HG03558 (cell line): ENCODE data around the gene ZNF169.
"Not testable (repeated sequence)": the region's sequence is repeated elsewhere in the genome, so short reads cannot be mapped to it uniquely, and the experiment has no call there.

ENCODE experiments used
- ATAC-seq: cut with Tn5 transposase; IDR thresholded peaks from one replicate; pipeline ENCODE4 v1.9.1; 2021; ENCODE audit warnings: moderate number of reproducible peaks; ENCODE audit not compliant: unreplicated experiment; ENCODE audit errors: extremely low read depth

Gene ZNF169

DNA sequence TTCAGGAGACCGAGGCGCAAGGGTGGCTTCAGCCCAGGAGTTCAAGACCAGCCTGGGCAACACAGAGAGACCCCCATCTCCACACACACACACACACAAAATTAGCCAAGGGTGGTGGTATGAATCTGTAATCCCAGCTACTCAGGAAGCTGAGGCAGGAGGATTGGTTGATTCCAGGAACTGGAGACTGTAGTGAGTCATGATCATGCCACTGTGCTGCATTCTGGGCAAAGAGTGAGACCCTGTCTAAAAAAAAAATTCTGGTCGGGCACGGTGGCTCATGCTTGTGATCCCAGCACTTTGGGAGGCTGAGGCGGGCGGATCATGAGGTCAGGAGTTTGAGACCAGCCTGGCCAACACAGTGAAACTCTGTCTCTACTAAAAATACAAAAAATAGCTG lies 80.6 kb downstream of the ZNF169 start:
- not testable (repeated sequence) for ATAC-seq

DNA sequence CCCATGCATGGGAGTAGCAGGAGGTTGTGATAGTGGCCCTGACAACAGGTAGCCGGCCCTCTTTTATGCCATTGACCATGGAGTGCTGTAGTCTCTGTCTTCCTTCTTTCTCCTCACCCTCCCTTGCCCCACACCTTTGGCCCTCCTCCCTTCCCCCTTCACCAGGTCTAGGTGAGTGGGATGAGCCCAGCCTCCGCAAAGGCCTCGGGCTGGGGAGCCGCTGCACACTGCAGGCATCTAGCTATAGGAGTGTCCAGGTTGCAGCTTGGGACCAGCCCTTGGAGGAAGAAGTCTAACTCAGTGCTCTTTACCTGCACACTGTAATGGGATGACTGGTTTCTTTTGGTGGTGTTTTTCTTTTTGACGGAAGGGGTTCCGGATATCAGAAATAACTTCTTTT lies 81.7 kb downstream of the ZNF169 start:
- not testable (repeated sequence) for ATAC-seq

DNA sequence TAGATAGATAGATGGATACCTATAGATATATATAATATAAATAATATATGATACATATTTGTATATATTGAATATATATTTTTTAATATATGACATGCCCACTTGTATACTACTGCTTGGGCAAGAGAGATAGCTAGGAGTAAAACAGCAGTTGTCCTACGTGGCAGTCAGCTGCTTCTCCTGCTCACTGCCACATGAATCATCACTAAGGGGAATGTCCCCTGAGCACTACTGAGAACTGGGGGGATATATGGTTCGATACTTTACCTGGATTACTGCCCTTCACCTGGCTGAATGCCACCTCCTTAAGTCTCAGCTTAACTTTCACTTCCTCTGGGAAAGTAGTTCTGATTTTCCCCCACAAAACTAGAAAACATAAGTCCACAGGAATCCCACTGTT lies 82.6 kb downstream of the ZNF169 start:
- not testable (repeated sequence) for ATAC-seq

DNA sequence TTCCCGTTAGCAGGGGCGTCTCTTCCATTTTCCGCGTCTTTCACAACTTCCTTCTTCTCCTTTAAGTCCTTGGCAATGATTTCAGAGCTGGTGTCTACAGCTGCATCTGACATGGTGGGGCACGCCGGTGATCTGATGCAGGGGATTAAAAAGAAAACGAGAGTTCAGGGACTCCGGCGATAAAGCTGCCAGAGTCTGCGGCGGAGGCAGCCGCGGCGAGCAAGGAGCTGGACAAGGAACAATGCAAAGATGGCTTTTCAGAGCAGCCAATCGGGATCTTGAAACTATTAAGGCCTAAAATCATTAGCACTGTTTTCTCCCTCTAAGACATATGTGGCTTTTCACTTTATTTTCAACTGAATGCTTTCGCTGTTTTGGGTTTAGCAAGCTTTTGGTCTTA lies 88.4 kb downstream of the ZNF169 start:
- ATAC-seq = not testable (repeated sequence)

DNA sequence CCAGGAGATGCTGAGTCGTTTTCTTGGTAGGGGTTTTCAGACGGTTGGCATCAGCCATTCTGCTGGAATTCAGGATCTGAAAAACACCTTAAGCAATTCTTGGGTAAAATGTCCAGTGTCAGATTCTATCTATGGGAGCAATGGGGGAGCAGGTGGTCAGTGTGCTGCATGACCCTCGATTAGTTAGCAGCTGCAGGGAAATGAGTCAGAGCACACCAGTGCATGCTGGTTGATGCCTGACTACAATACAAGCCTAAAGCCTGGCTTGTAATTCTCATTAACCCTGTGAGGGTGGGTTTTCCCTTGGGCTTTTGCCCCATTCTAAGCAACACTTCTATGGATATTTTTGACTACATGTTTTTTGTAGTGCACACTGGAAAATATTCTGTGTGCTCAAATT lies 89.7 kb downstream of the ZNF169 start:
- not testable (repeated sequence) for ATAC-seq
